GM23248 (cell line): ENCODE results near the gene TMEM235.

ENCODE experiments used
- EZH2 ChIP-seq: fragments of 200-600 bp; sonication (generic); IDR thresholded peaks from 2 replicates; pipeline ENCODE4 v1.6.1; 2018; ENCODE audit warnings: antibody characterized with exemption, mild to moderate bottlenecking; ENCODE audit not compliant: insufficient read depth, poor library complexity, severe bottlenecking
- EZH2phosphoT487 ChIP-seq: fragments of 200-600 bp; sonication (generic); IDR thresholded peaks from 2 replicates; pipeline ENCODE4 v1.6.1; 2018; ENCODE audit warnings: antibody characterized with exemption, moderate library complexity, mild to moderate bottlenecking, low read depth; ENCODE audit not compliant: insufficient read depth

DNA sequence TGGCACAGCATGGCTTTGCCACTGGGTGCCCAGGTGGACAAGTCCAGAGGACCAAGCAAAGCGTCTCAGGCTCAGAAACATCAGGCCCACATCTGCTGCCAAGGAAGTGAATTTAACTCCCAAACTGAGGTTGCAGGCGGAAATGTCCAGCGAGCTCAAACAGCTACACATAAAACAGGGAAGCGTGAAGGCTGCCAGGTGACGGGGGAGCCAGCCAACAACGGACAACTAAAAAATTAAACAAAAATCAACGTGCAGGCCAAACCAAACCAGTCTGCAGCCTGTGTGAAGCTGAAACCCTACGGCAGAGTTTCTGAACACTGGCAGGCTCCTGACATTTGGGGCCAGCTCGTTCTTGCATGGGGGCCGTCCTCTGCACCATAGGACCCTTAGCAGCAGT lies 47.1 kb upstream of the TMEM235 start:
- no peak for TF ChIP-seq EZH2
- no peak for TF ChIP-seq EZH2phosphoT487
